Activated naive CD8-positive, alpha-beta T cell treated with anti-CD3 and anti-CD28 coated beads, Interleukin-2, amount 10 ng/mL, durations not matched to agents 7 days and 5 days (primary cell): Measurements from ENCODE around the gene INVS. TPM values are rescaled to one million over a fixed set of nuclear protein-coding genes. Genes with fewer than 3 reads are reported as not detected.
A peak's percentile ranks its signal among the peaks of the same experiment; 100 is the strongest.

Experiments used
- ATAC-seq: fragments of 150-1000 bp; cut with Tn5 transposase; one replicate; pipeline ENCODE4 v1.10.0; 2021; ENCODE audit warnings: low read depth, moderate library complexity
- POLR2A ChIA-PET: fragments of 350-600 bp; sonication (Branson Sonifier 250); formaldehyde crosslinking; loops from one replicate; lab custom pipeline; 2021; ENCODE audit warnings: antibody characterized with exemption; lab: Charles Lee
- DNase-seq: peaks from one replicate; pipeline ENCODE4 v3.0.0; 2021
- H3K27ac Mint-ChIP-seq: one replicate; pipeline ENCODE4 v1.8.0; 2022; ENCODE audit warnings: mild to moderate bottlenecking, mixed read lengths
- H3K27me3 Mint-ChIP-seq: one replicate; pipeline ENCODE4 v1.8.0; 2022; ENCODE audit warnings: mild to moderate bottlenecking, moderate library complexity, mixed read lengths
- H3K36me3 Mint-ChIP-seq: one replicate; pipeline ENCODE4 v1.8.0; 2021; ENCODE audit warnings: mild to moderate bottlenecking, mixed read lengths
- H3K4me1 Mint-ChIP-seq: one replicate; pipeline ENCODE4 v1.8.0; 2021; ENCODE audit warnings: mixed read lengths
- H3K4me3 Mint-ChIP-seq: one replicate; pipeline ENCODE4 v1.8.0; 2022; ENCODE audit warnings: mild to moderate bottlenecking, moderate library complexity, mixed read lengths
- H3K9me3 Mint-ChIP-seq: one replicate; pipeline ENCODE4 v1.8.0; 2021; ENCODE audit warnings: mixed read lengths
- total RNA-seq, 2 experiments: library from RNA; stranded (reverse); gene quantifications; one replicate each; pipeline ENCODE4 v1.2.3, GENCODE V29; 2021

The INVS gene
- total RNA-seq, 2 experiments from 2014 or later, result 17.8 to 18.9 TPM

DNA sequence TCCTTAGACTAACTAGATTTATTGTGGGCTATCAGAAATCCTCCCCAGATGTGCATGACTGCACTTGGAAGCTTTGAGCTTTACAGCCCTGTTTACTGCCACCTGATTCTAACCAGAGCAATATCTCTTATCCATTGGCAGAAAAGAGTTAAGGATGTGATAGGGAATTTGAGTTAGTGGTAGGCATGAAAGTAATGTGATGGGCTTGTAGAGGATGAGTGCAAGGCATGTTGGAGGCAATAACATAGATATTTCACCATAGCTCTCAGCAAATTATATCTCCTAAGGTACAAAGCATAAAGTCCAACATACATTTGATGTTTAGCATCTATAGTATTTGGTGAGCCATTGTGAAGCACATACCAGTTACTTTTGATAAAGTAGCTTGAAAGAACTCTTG is 103.8 kb downstream of the INVS start:
- Mint-ChIP-seq H3K4me1 (no peaks in the 10 kb centered on the region), H3K4me3 (no peak overlapping the region), H3K27ac (no peak overlapping the region), H3K27me3 (no peaks in the 10 kb centered on the region), H3K36me3 (peaks cover 13% of the 10 kb centered on the region), H3K9me3 (peaks cover 3% of the 10 kb centered on the region)
- no peak for ATAC-seq
- POLR2A ChIA-PET, result interaction anchor here (0.7 kb wide), 2 partner anchors 76 to 136 kb away, joined by 3 to 4 read pairs; no protein-coding TSS in a partner anchor
- DNase-seq, result no peak

DNA sequence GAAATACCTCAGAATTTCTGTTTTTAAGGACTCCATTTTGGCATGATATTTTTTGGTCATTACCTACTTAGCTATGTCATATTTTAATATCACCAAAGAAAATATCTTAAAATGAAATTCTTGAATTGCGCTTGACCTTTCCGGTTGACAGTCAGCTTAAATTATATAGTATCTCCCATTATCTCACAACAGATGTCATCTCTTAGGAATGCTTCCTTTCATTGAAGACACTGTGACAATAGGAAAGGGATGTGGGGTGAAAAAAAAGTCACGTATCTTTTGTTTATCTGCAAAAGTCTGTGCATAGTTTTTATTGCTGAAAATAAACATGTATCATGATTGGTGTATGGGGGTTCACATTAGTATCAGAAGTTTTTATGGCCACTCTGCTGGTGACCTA is 105.8 kb downstream of the INVS start:
- DNase-seq (no peak), ATAC-seq (no peak)
- Mint-ChIP-seq H3K27me3 (no peaks in the 10 kb centered on the region), H3K4me1 (peaks cover under 1% of the 10 kb centered on the region), H3K36me3 (peaks cover 9% of the 10 kb centered on the region), H3K4me3 (no peak overlapping the region), H3K27ac (no peak overlapping the region), H3K9me3 (peaks cover 4% of the 10 kb centered on the region)
- POLR2A ChIA-PET, result no interaction called here

DNA sequence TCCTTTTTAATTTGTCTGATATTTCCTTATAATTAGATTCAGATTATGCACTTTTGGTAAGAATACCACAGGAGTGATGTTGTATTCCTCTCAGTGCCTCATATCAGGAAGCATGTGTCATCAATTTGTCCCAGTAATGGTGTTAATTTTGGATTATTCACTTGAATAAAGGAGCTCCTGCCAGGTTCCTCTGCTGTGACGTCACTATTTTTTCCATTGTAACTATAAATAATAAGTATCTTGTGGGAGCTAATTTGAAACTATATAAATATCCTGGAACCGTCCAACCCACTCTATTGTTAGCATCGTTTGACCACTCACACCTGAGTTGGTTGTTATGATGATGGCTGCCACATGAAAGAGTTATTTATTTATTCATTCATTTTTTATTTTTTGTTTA is 107.9 kb downstream of the INVS start:
- Mint-ChIP-seq H3K36me3 (peaks cover 4% of the 10 kb centered on the region), H3K27me3 (no peaks in the 10 kb centered on the region), H3K4me1 (peaks cover 7% of the 10 kb centered on the region), H3K27ac (no peak overlapping the region), H3K9me3 (peaks cover 2% of the 10 kb centered on the region), H3K4me3 (no peak overlapping the region)
- DNase-seq, result no peak
- ATAC-seq, result no peak
- POLR2A ChIA-PET, result interaction anchor here (0.5 kb wide), 1 partner anchor 444 kb away, joined by 3 read pairs; no protein-coding TSS in a partner anchor

DNA sequence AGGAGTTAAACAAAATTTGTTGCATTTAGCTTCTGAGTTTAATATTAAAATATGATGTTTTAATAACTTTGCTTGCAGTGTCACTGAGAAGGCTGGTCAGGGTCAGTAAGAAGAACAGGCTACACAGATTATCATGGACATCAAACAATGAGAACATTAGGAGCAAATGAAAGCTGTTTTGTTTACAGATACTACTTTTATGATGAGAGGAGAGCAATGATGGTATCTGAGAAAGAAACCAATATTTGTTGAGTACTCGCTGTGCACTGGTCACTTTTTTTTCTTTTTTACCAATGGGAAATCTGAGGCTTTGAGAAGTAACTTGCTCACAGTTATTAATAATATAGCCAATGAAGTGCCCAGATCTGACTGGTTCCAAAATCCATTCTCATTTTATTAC is 109.6 kb downstream of the INVS start:
- H3K27me3 Mint-ChIP-seq, result no peaks in the 10 kb centered on the region
- POLR2A ChIA-PET, result no interaction called here
- no peak overlapping the region for H3K27ac Mint-ChIP-seq
- H3K4me1 Mint-ChIP-seq, result peaks cover 7% of the 10 kb centered on the region
- H3K9me3 Mint-ChIP-seq, result peaks cover 2% of the 10 kb centered on the region
- H3K36me3 Mint-ChIP-seq, result peaks cover 4% of the 10 kb centered on the region
- no peak for ATAC-seq
- DNase-seq, result no peak
- no peak overlapping the region for H3K4me3 Mint-ChIP-seq

DNA sequence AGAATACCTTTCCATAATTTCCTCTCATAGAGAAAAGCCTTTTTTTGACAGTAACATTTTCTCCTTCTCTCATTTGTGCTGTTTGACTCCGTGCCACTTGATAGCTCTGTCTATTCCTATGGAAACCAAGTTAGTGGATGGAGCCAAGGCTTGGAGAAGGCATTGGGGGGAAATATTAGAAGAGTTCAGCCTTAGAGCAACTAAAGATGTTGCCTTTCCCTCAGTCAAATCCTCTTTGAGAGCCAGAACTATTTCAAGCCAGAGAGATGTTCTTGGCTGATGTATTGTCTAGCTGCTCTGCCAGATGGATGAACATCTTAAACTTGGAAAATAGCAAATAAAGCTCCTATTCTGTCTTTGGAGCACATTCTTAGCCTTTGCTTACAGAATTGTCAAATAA is 112.4 kb downstream of the INVS start:
- Mint-ChIP-seq H3K4me3 (no peak overlapping the region), H3K27me3 (no peaks in the 10 kb centered on the region), H3K36me3 (peaks cover 4% of the 10 kb centered on the region), H3K27ac (no peak overlapping the region), H3K4me1 (peaks cover 7% of the 10 kb centered on the region), H3K9me3 (peaks cover 2% of the 10 kb centered on the region)
- DNase-seq, result no peak
- POLR2A ChIA-PET, result no interaction called here
- ATAC-seq, result no peak

GRCh38 chr9:100213730-100214477 is 114.9 kb downstream of the INVS start:
- H3K27ac Mint-ChIP-seq, result no peak overlapping the region
- no peak overlapping the region for H3K4me3 Mint-ChIP-seq
- no peaks in the 10 kb centered on the region for H3K27me3 Mint-ChIP-seq
- ATAC-seq (no peak), DNase-seq (no peak)
- peaks cover 2% of the 10 kb centered on the region for H3K36me3 Mint-ChIP-seq
- H3K9me3 Mint-ChIP-seq, result no peaks in the 10 kb centered on the region
- POLR2A ChIA-PET, result no interaction called here
- peaks cover 10% of the 10 kb centered on the region for H3K4me1 Mint-ChIP-seq

- H3K9me3 Mint-ChIP-seq, result no peaks in the 10 kb centered on the region
- POLR2A ChIA-PET, result no interaction called here
- H3K36me3 Mint-ChIP-seq, result no peaks in the 10 kb centered on the region
- peak; percentile 46 for DNase-seq
- no peak overlapping the region for H3K27ac Mint-ChIP-seq
- H3K4me3 Mint-ChIP-seq, result no peak overlapping the region
- H3K4me1 Mint-ChIP-seq, result peaks cover 9% of the 10 kb centered on the region
- no peaks in the 10 kb centered on the region for H3K27me3 Mint-ChIP-seq
- ATAC-seq, result peak; percentile 71
These were observed 117.2 kb downstream of the INVS start for GRCh38 chr9:100216178-100216787.

DNA sequence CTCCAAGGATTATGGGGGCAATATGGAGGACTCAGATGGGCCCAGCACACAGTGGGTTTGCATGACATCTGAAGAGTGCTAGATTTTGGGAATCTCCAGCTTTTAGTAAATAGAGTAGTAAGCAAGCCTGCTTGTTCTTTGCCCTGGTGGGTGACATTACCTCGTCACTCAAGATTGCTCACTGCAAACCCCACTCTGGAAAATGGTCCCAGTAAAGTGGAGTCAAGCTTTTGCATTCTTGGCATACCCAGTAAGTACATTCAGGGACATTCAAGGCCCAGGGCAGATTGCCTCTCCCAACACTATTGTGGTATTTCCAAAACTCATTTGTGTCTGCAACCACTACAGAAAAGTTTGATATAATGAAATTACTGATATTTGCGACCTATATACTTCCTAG is 118.5 kb downstream of the INVS start:
- H3K27ac Mint-ChIP-seq, result no peak overlapping the region
- H3K4me1 Mint-ChIP-seq, result peaks cover 9% of the 10 kb centered on the region
- no peaks in the 10 kb centered on the region for H3K27me3 Mint-ChIP-seq
- H3K9me3 Mint-ChIP-seq, result no peaks in the 10 kb centered on the region
- no peak overlapping the region for H3K4me3 Mint-ChIP-seq
- H3K36me3 Mint-ChIP-seq, result no peaks in the 10 kb centered on the region
- ATAC-seq (no peak), DNase-seq (no peak)
- POLR2A ChIA-PET, result interaction anchor here (0.6 kb wide), 1 partner anchor 8 kb away, joined by 5 read pairs; no protein-coding TSS in a partner anchor

DNA sequence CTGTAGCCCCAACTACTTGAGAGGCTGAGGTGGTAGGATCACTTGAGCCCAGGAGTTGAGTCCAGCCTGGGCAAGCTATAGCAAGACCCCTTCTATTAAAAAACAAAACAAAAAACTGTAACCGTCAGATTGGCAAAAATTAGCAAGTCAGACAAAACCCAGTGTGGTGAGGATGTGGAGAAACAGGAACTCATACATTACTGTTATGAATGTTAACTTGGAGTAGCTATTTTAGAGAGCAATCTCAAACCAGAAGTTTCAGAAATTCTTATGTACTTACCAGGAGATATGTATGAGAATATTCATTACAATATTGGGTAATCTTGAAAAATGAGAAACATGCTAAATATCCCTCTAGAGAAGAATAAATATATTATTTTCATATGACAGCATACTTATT is 120.3 kb downstream of the INVS start:
- Mint-ChIP-seq H3K4me3 (no peak overlapping the region), H3K9me3 (no peaks in the 10 kb centered on the region), H3K27ac (no peak overlapping the region), H3K4me1 (peaks cover 9% of the 10 kb centered on the region), H3K27me3 (no peaks in the 10 kb centered on the region), H3K36me3 (no peaks in the 10 kb centered on the region)
- no peak for DNase-seq
- POLR2A ChIA-PET, result no interaction called here
- ATAC-seq, result no peak

GRCh38 chr9:100220936-100221335 is 121.9 kb downstream of the INVS start:
- H3K27ac Mint-ChIP-seq, result no peak overlapping the region
- no peak for DNase-seq
- H3K36me3 Mint-ChIP-seq, result no peaks in the 10 kb centered on the region
- POLR2A ChIA-PET, result no interaction called here
- no peaks in the 10 kb centered on the region for H3K9me3 Mint-ChIP-seq
- peaks cover 9% of the 10 kb centered on the region for H3K4me1 Mint-ChIP-seq
- H3K4me3 Mint-ChIP-seq, result no peak overlapping the region
- H3K27me3 Mint-ChIP-seq, result no peaks in the 10 kb centered on the region
- ATAC-seq, result no peak

GRCh38 chr9:100221538-100221937 is 122.5 kb downstream of the INVS start:
- no peak for DNase-seq
- no peak for ATAC-seq
- H3K9me3 Mint-ChIP-seq, result no peaks in the 10 kb centered on the region
- H3K27ac Mint-ChIP-seq, result no peak overlapping the region
- no peaks in the 10 kb centered on the region for H3K27me3 Mint-ChIP-seq
- peaks cover 9% of the 10 kb centered on the region for H3K4me1 Mint-ChIP-seq
- H3K36me3 Mint-ChIP-seq, result no peaks in the 10 kb centered on the region
- no peak overlapping the region for H3K4me3 Mint-ChIP-seq
- POLR2A ChIA-PET, result no interaction called here

GRCh38 chr9:100222674-100223073 is 123.6 kb downstream of the INVS start:
- no peak overlapping the region for H3K4me3 Mint-ChIP-seq
- DNase-seq (no peak), ATAC-seq (no peak)
- no peaks in the 10 kb centered on the region for H3K27me3 Mint-ChIP-seq
- H3K9me3 Mint-ChIP-seq, result no peaks in the 10 kb centered on the region
- H3K36me3 Mint-ChIP-seq, result peaks cover 3% of the 10 kb centered on the region
- H3K27ac Mint-ChIP-seq, result no peak overlapping the region
- peaks cover 9% of the 10 kb centered on the region for H3K4me1 Mint-ChIP-seq
- POLR2A ChIA-PET, result no interaction called here

- ATAC-seq (no peak), DNase-seq (no peak)
- peaks cover 21% of the 10 kb centered on the region for H3K36me3 Mint-ChIP-seq
- H3K9me3 Mint-ChIP-seq, result peaks cover 3% of the 10 kb centered on the region
- no peaks in the 10 kb centered on the region for H3K4me1 Mint-ChIP-seq
- no peak overlapping the region for H3K4me3 Mint-ChIP-seq
- POLR2A ChIA-PET, result no interaction called here
- no peaks in the 10 kb centered on the region for H3K27me3 Mint-ChIP-seq
- no peak overlapping the region for H3K27ac Mint-ChIP-seq
These were observed 128.6 kb downstream of the INVS start for GRCh38 chr9:100227636-100228035.

- H3K4me1 Mint-ChIP-seq, result no peaks in the 10 kb centered on the region
- H3K4me3 Mint-ChIP-seq, result no peak overlapping the region
- POLR2A ChIA-PET, result no interaction called here
- DNase-seq, result no peak
- peaks cover 26% of the 10 kb centered on the region for H3K36me3 Mint-ChIP-seq
- no peak for ATAC-seq
- no peak overlapping the region for H3K27ac Mint-ChIP-seq
- no peaks in the 10 kb centered on the region for H3K27me3 Mint-ChIP-seq
- H3K9me3 Mint-ChIP-seq, result peaks cover 6% of the 10 kb centered on the region
These were observed 129.4 kb downstream of the INVS start for GRCh38 chr9:100228352-100228869.
